HG03558 (cell line): ENCODE measurements around the gene RNPEPL1.
"Not testable (repeated sequence)": the region's sequence is repeated elsewhere in the genome, so short reads cannot be mapped to it uniquely, and the experiment has no call there.

Experiments used
- ATAC-seq: cut with Tn5 transposase; IDR thresholded peaks from one replicate; pipeline ENCODE4 v1.9.1; 2021; ENCODE audit warnings: moderate number of reproducible peaks; ENCODE audit not compliant: unreplicated experiment; ENCODE audit errors: extremely low read depth

RNPEPL1 gene

GRCh38 chr2:240601061-240601830 lies 33.0 kb downstream of the RNPEPL1 start:
- ATAC-seq, result no peak

- no peak for ATAC-seq
Measured at GRCh38 chr2:240601831-240602160, 33.5 kb downstream of the RNPEPL1 start.

- no peak for ATAC-seq
Measured at GRCh38 chr2:240602266-240603050, 34.2 kb downstream of the RNPEPL1 start.

GRCh38 chr2:240603081-240603835 lies 35.0 kb downstream of the RNPEPL1 start:
- ATAC-seq, result no peak

GRCh38 chr2:240603846-240604245 lies 35.6 kb downstream of the RNPEPL1 start:
- no peak for ATAC-seq

GRCh38 chr2:240604291-240604938 lies 36.1 kb downstream of the RNPEPL1 start:
- no peak for ATAC-seq

GRCh38 chr2:240604939-240605716 lies 36.8 kb downstream of the RNPEPL1 start:
- ATAC-seq, result no peak

GRCh38 chr2:240605867-240606743 lies 37.8 kb downstream of the RNPEPL1 start:
- ATAC-seq, result no peak

GRCh38 chr2:240611601-240612210 lies 43.4 kb downstream of the RNPEPL1 start:
- no peak for ATAC-seq

- ATAC-seq, result no peak
Measured at GRCh38 chr2:240613781-240614180, 45.5 kb downstream of the RNPEPL1 start.

- ATAC-seq, result no peak
Measured at GRCh38 chr2:240614391-240614790, 46.1 kb downstream of the RNPEPL1 start.

GRCh38 chr2:240615396-240615795 lies 47.1 kb downstream of the RNPEPL1 start:
- no peak for ATAC-seq

GRCh38 chr2:240615820-240616547 lies 47.7 kb downstream of the RNPEPL1 start:
- ATAC-seq, result no peak

- not testable (repeated sequence) for ATAC-seq
Measured at GRCh38 chr2:240616860-240617666, 48.8 kb downstream of the RNPEPL1 start.

- no peak for ATAC-seq
Measured at GRCh38 chr2:240618776-240619175, 50.5 kb downstream of the RNPEPL1 start.

GRCh38 chr2:240619506-240620148 lies 51.3 kb downstream of the RNPEPL1 start:
- no peak for ATAC-seq
